HTR-8/SVneo (cell line): ENCODE data around the gene OCEL1.

Experiments
- DNase-seq: peaks from one replicate; pipeline ENCODE4 v3.0.0; 2011; ENCODE audit warnings: low spot score, mixed read lengths; ENCODE audit not compliant: insufficient read length
- FAIRE-seq: peaks from 2 replicates; lab custom pipeline; 2011; peaks lifted over from hg19 to GRCh38; lab: Jason Lieb, UNC

Gene OCEL1

GRCh38 chr19:17236811-17237543, 11.0 kb downstream of the OCEL1 start:
- DNase-seq (no peak), FAIRE-seq (no peak)

GRCh38 chr19:17237747-17238706, 12.0 kb downstream of the OCEL1 start:
- DNase-seq (no peak), FAIRE-seq (no peak)

DNA sequence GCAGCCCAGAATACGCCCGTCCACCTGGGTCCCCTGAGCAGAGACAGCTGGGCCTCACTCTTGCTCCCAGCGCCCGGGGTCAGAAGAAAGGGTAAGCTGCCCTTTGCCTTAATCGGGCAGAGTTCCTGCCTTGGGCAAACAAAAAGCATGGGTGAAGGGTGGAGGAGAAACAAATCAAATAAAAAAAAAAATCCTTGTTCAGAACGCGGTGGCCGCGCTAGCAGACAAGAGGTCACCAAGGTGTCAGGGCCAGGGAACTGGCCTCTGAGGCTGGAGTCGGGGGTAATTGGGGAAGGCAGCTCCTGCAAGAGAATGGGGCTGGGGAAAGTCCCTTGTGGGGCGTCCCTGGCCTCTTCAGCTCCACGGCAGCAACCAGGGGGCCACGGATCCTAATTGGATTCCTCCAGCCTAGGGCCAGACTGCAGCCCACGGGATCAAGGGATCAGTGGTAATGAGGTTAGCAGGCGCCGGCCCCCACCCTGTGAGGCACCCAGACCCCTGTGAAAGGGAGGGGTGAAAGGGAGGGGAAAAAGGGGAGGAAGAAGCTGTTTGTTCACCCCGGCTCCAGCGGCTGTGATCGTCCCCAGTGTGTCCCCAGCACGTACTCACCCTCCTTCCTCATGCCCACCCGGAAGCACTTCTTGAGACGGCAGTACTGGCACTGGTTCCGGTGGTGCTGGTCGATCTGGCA, 14.2 kb downstream of the OCEL1 start:
- DNase-seq = no peak
- no peak for FAIRE-seq

GRCh38 chr19:17240826-17241399, 14.9 kb downstream of the OCEL1 start:
- FAIRE-seq (no peak), DNase-seq (no peak)

- no peak for FAIRE-seq
- no peak for DNase-seq
Measured at GRCh38 chr19:17242431-17243208, 16.6 kb downstream of the OCEL1 start.

- FAIRE-seq = no peak
- no peak for DNase-seq
Measured at GRCh38 chr19:17243211-17243829, 17.3 kb downstream of the OCEL1 start.

DNA sequence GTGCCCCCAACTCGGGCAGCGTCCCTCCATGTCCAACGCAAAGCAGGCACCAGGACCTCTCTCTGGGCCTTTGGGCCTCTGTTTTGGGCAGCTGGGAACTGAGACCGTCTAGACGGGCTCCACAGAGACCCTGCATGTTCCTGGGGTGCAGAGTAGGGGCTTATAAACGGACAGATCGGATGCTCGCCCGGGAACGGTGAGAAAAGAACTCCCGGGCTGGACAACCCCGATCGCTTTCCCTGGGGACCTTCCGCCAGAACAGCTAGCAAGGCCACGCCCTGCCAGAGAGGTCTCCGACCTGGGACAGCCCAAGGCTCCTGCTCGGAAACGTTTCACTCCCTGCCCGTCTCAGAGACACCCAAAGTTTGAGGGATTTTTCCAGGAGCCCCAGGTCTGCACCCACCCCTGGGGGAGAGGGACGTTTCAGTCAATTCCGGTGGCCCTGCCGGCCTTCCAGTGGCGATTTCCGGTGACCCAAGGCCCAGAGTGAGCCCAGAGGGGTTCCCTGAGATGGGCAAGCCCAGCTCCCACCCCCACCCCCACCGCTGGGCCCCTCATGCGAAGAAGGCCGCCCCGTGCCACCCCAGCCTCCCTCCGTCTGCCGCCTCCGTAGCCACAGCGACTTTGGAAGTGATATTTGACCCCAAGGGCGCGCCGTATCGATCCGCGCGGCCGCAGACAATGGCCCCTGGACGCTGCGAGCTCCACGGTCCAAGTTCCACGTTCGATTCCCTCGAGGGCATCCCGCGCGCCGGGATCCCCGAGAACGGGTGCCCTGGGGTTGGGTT, 18.0 kb downstream of the OCEL1 start:
- no peak for FAIRE-seq

GRCh38 chr19:17244618-17245534, 18.9 kb downstream of the OCEL1 start:
- peak; percentile 16 for FAIRE-seq

More for the DNA sequence above, 18.0 kb downstream of the OCEL1 start:
- DNase-seq = no peak

DNA sequence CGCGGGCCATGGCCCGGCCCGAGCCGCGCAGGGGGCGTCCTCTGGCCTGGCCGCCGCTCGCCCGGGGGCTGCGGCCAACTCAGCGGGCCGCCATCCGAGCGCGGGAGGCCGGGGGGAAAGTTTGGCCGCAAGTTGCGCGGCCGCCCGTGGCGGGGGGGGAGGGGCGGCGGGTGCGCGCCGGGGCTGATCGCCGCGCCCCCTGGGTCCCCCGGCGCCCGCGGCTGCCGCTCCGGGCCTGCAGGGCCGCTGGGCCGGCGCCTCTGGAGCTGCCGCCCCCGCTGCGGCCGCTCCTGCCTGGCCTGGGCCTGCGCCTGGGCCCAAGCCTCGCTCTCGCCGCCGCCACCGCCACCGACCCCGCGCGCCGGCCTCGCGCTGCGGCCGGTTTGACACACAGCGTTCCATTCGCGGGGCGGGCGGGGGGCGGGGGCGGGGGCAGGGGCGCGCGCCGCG, 19.5 kb downstream of the OCEL1 start, which contains the start of gene NR2F6:
Gene NR2F6 (minus strand): TSS at position 385 of the 450 bp plus-strand sequence. CDS start 699 bp downstream, outside the sequence.
- DNase-seq (no peak), FAIRE-seq (no peak)

More at GRCh38 chr19:17244618-17245534, 18.9 kb downstream of the OCEL1 start:
- no peak for DNase-seq

DNA sequence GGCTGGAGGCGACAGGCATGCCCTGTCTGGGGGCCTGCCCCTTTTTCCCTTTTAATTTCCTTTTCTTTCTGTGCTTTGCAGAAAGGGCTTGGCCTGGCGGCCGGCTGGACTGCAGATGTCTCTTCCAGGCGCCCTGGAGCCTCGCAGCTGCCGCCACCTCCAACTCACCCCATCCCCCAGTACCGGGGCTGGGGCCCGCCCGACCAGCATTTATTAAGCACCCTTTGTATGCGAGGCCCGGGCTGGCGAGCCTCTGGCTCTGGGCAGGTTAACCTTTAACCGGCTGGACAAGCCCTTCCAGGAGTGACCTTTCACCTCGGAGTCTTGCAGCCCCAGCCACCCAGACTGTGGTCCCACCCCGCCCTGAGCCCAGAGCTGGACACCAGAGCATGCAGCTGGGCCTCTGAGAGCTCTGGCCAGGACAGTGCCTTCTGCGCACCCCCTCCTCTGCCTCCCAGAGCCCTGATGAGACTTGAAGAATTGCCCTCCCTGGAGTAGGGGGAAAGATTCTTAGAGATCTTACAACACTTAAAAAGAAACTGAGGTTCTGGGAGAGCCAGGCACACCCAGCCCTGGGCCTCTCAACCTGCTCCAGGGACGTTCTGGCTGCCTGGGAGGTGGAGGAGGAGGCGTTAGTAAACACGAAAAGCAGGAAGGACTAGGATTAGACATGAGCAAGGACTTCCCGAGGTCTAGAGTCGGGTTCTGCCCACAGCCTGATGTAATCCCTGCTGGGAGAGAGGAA, 20.8 kb downstream of the OCEL1 start:
- no peak for FAIRE-seq
- no peak for DNase-seq

DNA sequence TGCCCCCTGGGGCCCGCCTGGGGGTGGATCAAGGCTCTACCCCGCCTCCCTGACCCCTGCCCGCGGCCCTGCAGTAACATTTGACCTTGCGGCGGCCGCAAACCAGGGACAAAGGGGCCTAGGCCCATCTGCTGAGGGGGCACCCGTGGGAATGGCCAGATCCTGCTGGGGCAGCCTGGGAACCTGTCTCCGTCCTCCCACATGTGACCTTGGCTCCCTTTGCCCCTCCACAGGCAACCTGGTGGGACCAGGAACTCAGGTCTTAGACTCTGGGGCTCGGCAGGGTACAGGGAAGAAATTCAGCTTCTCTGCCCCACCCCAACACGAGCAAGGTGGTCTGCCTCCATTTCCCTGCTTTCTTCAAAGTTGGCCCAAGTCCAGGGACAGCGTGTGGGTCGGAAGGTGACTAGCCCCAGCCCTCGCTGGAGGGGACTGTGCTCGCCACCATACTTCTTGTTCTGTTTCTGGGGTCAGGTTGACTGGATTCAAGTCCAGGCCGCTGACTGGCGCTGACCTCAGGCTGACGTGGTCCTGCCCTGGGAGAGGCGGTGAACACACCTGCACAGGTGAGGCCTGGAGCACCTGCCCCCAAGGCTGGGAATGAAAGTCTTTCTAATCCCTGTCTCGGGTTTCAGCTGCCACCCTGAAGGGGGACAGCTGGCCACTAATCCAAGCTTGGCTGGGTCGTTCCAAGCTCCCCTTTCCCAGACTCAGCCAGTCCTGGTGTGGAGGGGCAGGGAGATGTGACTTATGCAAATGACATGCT, 22.2 kb downstream of the OCEL1 start:
- FAIRE-seq = peak; percentile 73
- no peak for DNase-seq

GRCh38 chr19:17249887-17250548, 24.0 kb downstream of the OCEL1 start:
- DNase-seq = no peak
- peak; percentile 84 for FAIRE-seq

- DNase-seq (no peak), FAIRE-seq (no peak)
Measured at GRCh38 chr19:17254636-17255035, 28.6 kb downstream of the OCEL1 start.

DNA sequence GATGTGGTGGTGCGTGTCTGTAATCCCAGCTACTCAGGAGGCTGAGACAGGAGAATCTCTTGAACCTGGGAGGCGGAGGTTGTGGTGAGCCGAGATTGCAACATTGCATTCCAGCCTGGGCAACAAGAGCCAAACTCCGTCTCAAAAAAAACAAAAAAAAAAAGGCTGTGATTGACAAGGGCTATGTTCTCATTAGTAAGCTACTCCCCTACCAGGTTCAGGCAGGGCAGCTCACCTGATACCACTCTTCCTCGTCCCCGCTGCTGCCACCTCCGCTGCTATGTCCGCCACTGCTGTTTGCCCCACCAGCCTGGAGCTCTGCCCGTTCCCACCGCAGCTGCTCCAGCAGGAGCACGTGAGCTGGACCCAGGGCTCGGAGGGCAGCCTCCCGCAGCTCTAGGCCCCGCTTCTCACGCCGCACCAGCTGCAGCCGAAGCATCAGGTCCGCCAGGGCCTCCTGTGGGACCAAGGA, 29.2 kb downstream of the OCEL1 start:
- FAIRE-seq = no peak

DNA sequence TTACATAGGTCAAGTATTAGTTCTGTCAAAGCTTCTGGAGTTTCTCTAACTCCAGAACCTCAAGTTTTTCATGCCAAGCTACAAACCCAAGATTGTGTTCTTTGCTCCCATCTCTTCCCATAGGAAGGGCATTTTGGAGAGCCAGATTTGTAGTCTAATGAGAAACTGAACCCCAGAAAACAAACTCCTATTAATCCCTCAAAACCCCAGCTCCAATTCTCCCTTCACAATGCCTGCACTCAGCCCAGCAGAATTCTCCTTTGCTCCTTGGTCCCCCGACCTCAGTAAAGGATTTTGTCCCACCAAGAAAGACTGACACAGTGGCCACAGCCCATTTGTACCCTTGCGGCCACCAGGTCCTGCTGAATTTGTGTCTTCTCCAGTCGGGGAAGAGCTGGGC, 30.1 kb downstream of the OCEL1 start:
- FAIRE-seq (no peak), DNase-seq (no peak)

More for the DNA sequence above, 29.2 kb downstream of the OCEL1 start:
- DNase-seq = no peak
